IMR-90 (cell line): ENCODE results near the gene GOT2. TPM values are rescaled to one million over a fixed set of nuclear protein-coding genes. Genes with fewer than 3 reads are reported as not detected.

Source experiments
- ATAC-seq: fragments of 200-7000 bp; cut with Tn5 transposase; 2 replicates; pipeline ENCODE4 v1.9.1; 2020; ENCODE audit warnings: low read depth, mild to moderate bottlenecking, moderate library complexity
- BruUV-seq: library from RNA; stranded (reverse); fragments of 400-500 nt; replicated peaks from 2 replicates; lab custom pipeline; 2021; lab: Mats Ljungman, UMichigan
- CTCF ChIA-PET: fragments of 300-600 bp; formaldehyde crosslinking; extraction: SDS; loops from one replicate; lab custom pipeline; 2021; ENCODE audit warnings: antibody characterized with exemption; lab: Yijun Ruan, JAX
- POLR2A ChIA-PET: fragments of 300-600 bp; sonication (Branson Sonifier 250); formaldehyde crosslinking; loops from one replicate; lab custom pipeline; 2022; ENCODE audit warnings: antibody characterized with exemption; ENCODE audit not compliant: unreplicated experiment; lab: Charles Lee
- DNase-seq: peaks from one replicate; pipeline ENCODE4 v3.0.0; 2013
- H2AFZ ChIP-seq: replicated peaks from 2 replicates; pipeline ENCODE3; 2013; ENCODE audit warnings: low read length, mild to moderate bottlenecking; ENCODE audit not compliant: poor library complexity
- H2AK5ac ChIP-seq: 2 replicates; pipeline ENCODE4 v1.6.1; 2013; ENCODE audit warnings: low read depth, low read length, inconsistent platforms
- H2AK9ac ChIP-seq: replicated peaks from 2 replicates; pipeline ENCODE3; 2013; ENCODE audit warnings: mild to moderate bottlenecking, low read depth, low read length, moderate library complexity; ENCODE audit not compliant: poor library complexity
- H2BK120ac ChIP-seq: 2 replicates; pipeline ENCODE4 v1.6.1; 2013; ENCODE audit warnings: low read depth, low read length, inconsistent platforms
- H2BK15ac ChIP-seq: 3 replicates; pipeline ENCODE4 v1.6.1; 2013; ENCODE audit warnings: low read depth, low read length, inconsistent platforms
- H2BK20ac ChIP-seq: 2 replicates; pipeline ENCODE4 v1.6.1; 2013; ENCODE audit warnings: low read depth, mild to moderate bottlenecking, inconsistent platforms, low read length, moderate library complexity
- H2BK5ac ChIP-seq: 2 replicates; pipeline ENCODE4 v1.6.1; 2013; ENCODE audit warnings: mild to moderate bottlenecking, low read depth, low read length, inconsistent platforms; ENCODE audit not compliant: poor library complexity, severe bottlenecking
- H3K14ac ChIP-seq: replicated peaks from 2 replicates; pipeline ENCODE4 v1.6.1; 2013; ENCODE audit warnings: low read depth, low read length, inconsistent platforms
- H3K18ac ChIP-seq: 2 replicates; pipeline ENCODE4 v1.6.1; 2013; ENCODE audit warnings: low read depth, low read length, control low read depth
- H3K23ac ChIP-seq: 2 replicates; pipeline ENCODE4 v1.6.1; 2013; ENCODE audit warnings: low read depth, low read length, inconsistent platforms
- H3K27ac ChIP-seq: 2 replicates; pipeline ENCODE4 v1.5.1; 2013; ENCODE audit warnings: mild to moderate bottlenecking, control low read depth, low read length; ENCODE audit not compliant: insufficient read depth
- H3K27me3 ChIP-seq: 2 replicates; pipeline ENCODE4 v1.6.1; 2013; ENCODE audit warnings: low read length; ENCODE audit not compliant: control insufficient read depth, insufficient read depth
- H3K36me3 ChIP-seq: 2 replicates; pipeline ENCODE4 v1.6.1; 2013; ENCODE audit warnings: low read length, mixed read lengths; ENCODE audit not compliant: control insufficient read depth, insufficient read depth
- H3K4ac ChIP-seq: 2 replicates; pipeline ENCODE4 v1.6.1; 2013; ENCODE audit warnings: low read depth, low read length, inconsistent platforms
- H3K4me1 ChIP-seq: 2 replicates; pipeline ENCODE4 v1.6.1; 2013; ENCODE audit warnings: low read length, mixed read lengths; ENCODE audit not compliant: control insufficient read depth, insufficient read depth
- H3K4me2 ChIP-seq: 2 replicates; pipeline ENCODE4 v1.6.1; 2013; ENCODE audit warnings: low read depth, mild to moderate bottlenecking, control low read depth, low read length, moderate library complexity
- H3K4me3 ChIP-seq: 2 replicates; pipeline ENCODE4 v1.5.1; 2013; ENCODE audit warnings: low read depth, mild to moderate bottlenecking, control low read depth, low read length, moderate library complexity; ENCODE audit not compliant: insufficient read depth
- H3K56ac ChIP-seq: 2 replicates; pipeline ENCODE4 v1.6.1; 2013; ENCODE audit warnings: low read length, inconsistent platforms; ENCODE audit not compliant: insufficient read depth; ENCODE audit errors: extremely low read depth
- H3K79me1 ChIP-seq, 2 experiments: 2 replicates each; pipeline ENCODE4 v1.6.1; 2013; ENCODE audit warnings: low read length in 2 of 2, inconsistent platforms in 1 of 2, low read depth in 1 of 2
- H3K9ac ChIP-seq: 2 replicates; pipeline ENCODE4 v1.6.1; 2013; ENCODE audit warnings: low read depth, low read length, control low read depth
- H3K9me1 ChIP-seq: 2 replicates; pipeline ENCODE4 v1.6.1; 2013; ENCODE audit warnings: low read length, inconsistent platforms; ENCODE audit not compliant: insufficient read depth
- H3K9me3 ChIP-seq: 2 replicates; pipeline ENCODE4 v1.6.1; 2013; ENCODE audit warnings: low read length; ENCODE audit not compliant: control insufficient read depth, insufficient read depth
- H4K20me1 ChIP-seq: 2 replicates; pipeline ENCODE4 v1.6.1; 2013; ENCODE audit warnings: low read length, inconsistent platforms; ENCODE audit not compliant: insufficient read depth
- H4K5ac ChIP-seq: 2 replicates; pipeline ENCODE4 v1.6.1; 2013; ENCODE audit warnings: mild to moderate bottlenecking, low read depth, low read length, control low read depth
- H4K8ac ChIP-seq, 2 experiments: 2 replicates each; pipeline ENCODE4 v1.6.1; 2013; ENCODE audit warnings: low read depth in 2 of 2, low read length in 2 of 2, control low read depth in 1 of 2, inconsistent platforms in 1 of 2
- H4K91ac ChIP-seq: 2 replicates; pipeline ENCODE4 v1.6.1; 2013; ENCODE audit warnings: low read depth, low read length, inconsistent platforms; ENCODE audit not compliant: insufficient read depth
- BHLHE40 ChIP-seq: fragments of 150-350 bp; IDR thresholded peaks from 2 replicates; pipeline ENCODE4 v1.6.1; 2016; ENCODE audit warnings: mild to moderate bottlenecking, low read depth, low read length
- CHD1 ChIP-seq: IDR thresholded peaks from 2 replicates; pipeline ENCODE4 v1.6.1; 2012; ENCODE audit warnings: low read depth, low read length, improper control_type of control experiment
- FOS ChIP-seq: fragments of 150-350 bp; IDR thresholded peaks from 2 replicates; pipeline ENCODE4 v1.6.1; 2016; ENCODE audit warnings: low read depth, low read length
- MAZ ChIP-seq: IDR thresholded peaks from 2 replicates; pipeline ENCODE4 v1.6.1; 2012; ENCODE audit warnings: low read depth, mild to moderate bottlenecking, low read length, improper control_type of control experiment, moderate library complexity, borderline replicate concordance
- MXI1 ChIP-seq: IDR thresholded peaks from 2 replicates; pipeline ENCODE4 v1.6.1; 2012; ENCODE audit warnings: low read depth, mild to moderate bottlenecking, low read length, moderate library complexity, borderline replicate concordance
- NFE2L2 ChIP-seq: fragments of 150-350 bp; IDR thresholded peaks from 2 replicates; pipeline ENCODE4 v1.6.1; 2016; ENCODE audit warnings: low read depth, mild to moderate bottlenecking, low read length
- POLR2A ChIP-seq: IDR thresholded peaks from 2 replicates; pipeline ENCODE4 v1.6.1; 2012; ENCODE audit warnings: mild to moderate bottlenecking, low read depth, low read length
- RAD21 ChIP-seq: IDR thresholded peaks from 2 replicates; pipeline ENCODE4 v1.6.1; 2012; ENCODE audit warnings: low read length, improper control_type of control experiment
- RCOR1 ChIP-seq: IDR thresholded peaks from 2 replicates; pipeline ENCODE4 v1.6.1; 2012; ENCODE audit warnings: mild to moderate bottlenecking, low read length, improper control_type of control experiment; ENCODE audit not compliant: insufficient replicate concordance
- RFX5 ChIP-seq: IDR thresholded peaks from 2 replicates; pipeline ENCODE4 v1.8.0; 2012; ENCODE audit warnings: low read depth, mild to moderate bottlenecking, low read length, moderate library complexity
- SMC3 ChIP-seq: fragments of 150-350 bp; IDR thresholded peaks from 2 replicates; pipeline ENCODE4 v1.6.1; 2016; ENCODE audit warnings: low read depth, mild to moderate bottlenecking, antibody characterized with exemption, low read length, moderate library complexity
- WGBS, 2 experiments: methylation state at CpG; one replicate each; pipeline versions ENCODE4 v1.1.5 to v1.1.7; 2013; ENCODE audit warnings: missing lambda C conversion rate in 2 of 2; ENCODE audit not compliant: insufficient read length in 1 of 2; ENCODE audit errors: extremely low coverage in 2 of 2; 5-methylcytosine and 5-hydroxymethylcytosine counted together
- dilution Hi-C: fragments of 300-500 bp; cut with HindIII; formaldehyde crosslinking; loops from one replicate; pipeline ENCODE4 v1.14.3; 2018; ENCODE audit warnings: low sequenced_read_pairs; ENCODE audit not compliant: unreplicated experiment
- in situ Hi-C: fragments of 300-500 bp; cut with MboI; formaldehyde crosslinking; loops from 3 replicates; pipeline ENCODE4 v1.14.3; 2019; ENCODE audit warnings: low sequenced_read_pairs, inconsistent platforms, mixed read lengths
- intact Hi-C: fragments of 100-400 bp; cut with micrococcal nuclease; formaldehyde crosslinking; loops from 2 replicates; pipeline ENCODE4 v1.10.0; 2022
- polyA plus RNA-seq, 3 experiments: library from polyadenylated mRNA; depleted of rRNA; stranded (reverse); fragments of >200 nt; gene quantifications; 2 replicates each; pipeline ENCODE4 v1.2.3, GENCODE V29; 2012; ENCODE audit warnings: low replicate concordance in 1 of 3
- total RNA-seq: library from RNA; depleted of rRNA; stranded (reverse); fragments of >200 nt; gene quantifications from 2 replicates; pipeline ENCODE4 v1.2.3, GENCODE V29; 2012
- TF ChIP-seq, protein P1 (sequence below): conservative IDR thresholded peaks from 2 replicates; pipeline ENCODE4 v1.5.1; 2012; ENCODE audit warnings: mild to moderate bottlenecking, low read depth, low read length, improper control_type of control experiment
- TF ChIP-seq, protein P2 (sequence below): fragments of 150-350 bp; IDR thresholded peaks from 2 replicates; pipeline ENCODE4 v1.6.1; 2016; ENCODE audit warnings: low read depth, mild to moderate bottlenecking, low read length, moderate library complexity, borderline replicate concordance
- TF ChIP-seq, protein P3 (sequence below): fragments of 150-350 bp; IDR thresholded peaks from 2 replicates; pipeline ENCODE4 v1.6.1; 2017; ENCODE audit warnings: mild to moderate bottlenecking, antibody characterized with exemption, low read length, low read depth

Gene GOT2
- total and polyA plus RNA-seq, 2 of the 4 experiments (the other 2 are of a cell fraction) = 50.2 to 60.2 TPM

DNA sequence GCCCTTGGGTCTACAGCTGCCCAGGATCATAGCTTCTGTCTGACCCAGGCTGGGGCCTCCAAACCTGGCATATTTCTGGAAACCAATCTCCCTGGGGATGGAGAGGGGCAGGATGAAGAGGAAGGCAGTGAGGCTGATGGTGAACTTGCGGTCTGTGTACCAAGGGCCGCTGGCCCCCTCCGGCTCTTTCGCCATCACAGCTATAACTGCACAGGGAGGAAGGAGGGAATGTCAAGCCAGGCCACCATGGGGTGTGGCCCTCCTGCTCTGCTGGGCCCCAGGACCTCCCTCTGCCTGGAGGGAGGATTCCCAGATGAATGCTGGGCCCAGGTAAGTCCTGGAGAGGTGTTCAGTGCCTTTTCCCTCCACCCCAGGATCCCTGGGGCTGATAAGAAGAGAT, 55.8 kb downstream of the GOT2 start:
- POLR2A ChIA-PET = no interaction called here

More for the DNA sequence above, 55.8 kb downstream of the GOT2 start:
- no TSS peak for BruUV-seq
- no peak overlapping the region for H3K4ac ChIP-seq
- no peak overlapping the region for H3K27ac ChIP-seq
- H3K36me3 ChIP-seq = peaks cover 45% of the 10 kb centered on the region
- no peak overlapping the region for H3K18ac ChIP-seq
- H3K9me1 ChIP-seq = peaks cover 6% of the 10 kb centered on the region
- H3K79me1 ChIP-seq = peaks cover 2 to 20% of the 10 kb centered on the region in 2 experiments
- intact Hi-C loops (loop anchor here (1.0 kb wide), 1 partner anchor 78 kb away; no protein-coding TSS in a partner anchor), in situ Hi-C loops (no loop called here), dilution Hi-C loops (no loop called here)
- H3K27me3 ChIP-seq = no peaks in the 10 kb centered on the region
- no peak overlapping the region for H3K14ac ChIP-seq
- CTCF ChIA-PET = interaction anchor here (0.6 to 2.3 kb wide), 2 partner anchors 78 to 342 kb away, joined by 5 to 8 read pairs; no protein-coding TSS in a partner anchor
- no peak for ATAC-seq
- no peak overlapping the region for H2AFZ ChIP-seq
- WGBS, 2 experiments = 100% methylated on average over 2 of the region's 4 CpGs; no CpG with 5 or more reads in 1 of the 2 experiments
- H4K20me1 ChIP-seq = no peaks in the 10 kb centered on the region; the same call in 1 of the 2 replicates
- H2BK20ac ChIP-seq = no peak overlapping the region
- peaks cover 1% of the 10 kb centered on the region; the same call in 1 of the 2 replicates for H3K4me1 ChIP-seq
- H4K5ac ChIP-seq = no peak overlapping the region
- no peak overlapping the region for H4K8ac ChIP-seq
- H2AK9ac ChIP-seq = peak overlapping the region; percentile 24
- no peak overlapping the region for H3K4me2 ChIP-seq
- no peak overlapping the region for H2AK5ac ChIP-seq
- H2BK15ac ChIP-seq = no peak overlapping the region
- no peak overlapping the region for H2BK120ac ChIP-seq
- H3K9me3 ChIP-seq = no peaks in the 10 kb centered on the region
- H3K56ac ChIP-seq = no peak overlapping the region
- H2BK5ac ChIP-seq = no peak overlapping the region
- H3K23ac ChIP-seq = no peak overlapping the region
- no peak overlapping the region for H4K91ac ChIP-seq
- no peak for DNase-seq
- TF ChIP-seq, protein P1, sequence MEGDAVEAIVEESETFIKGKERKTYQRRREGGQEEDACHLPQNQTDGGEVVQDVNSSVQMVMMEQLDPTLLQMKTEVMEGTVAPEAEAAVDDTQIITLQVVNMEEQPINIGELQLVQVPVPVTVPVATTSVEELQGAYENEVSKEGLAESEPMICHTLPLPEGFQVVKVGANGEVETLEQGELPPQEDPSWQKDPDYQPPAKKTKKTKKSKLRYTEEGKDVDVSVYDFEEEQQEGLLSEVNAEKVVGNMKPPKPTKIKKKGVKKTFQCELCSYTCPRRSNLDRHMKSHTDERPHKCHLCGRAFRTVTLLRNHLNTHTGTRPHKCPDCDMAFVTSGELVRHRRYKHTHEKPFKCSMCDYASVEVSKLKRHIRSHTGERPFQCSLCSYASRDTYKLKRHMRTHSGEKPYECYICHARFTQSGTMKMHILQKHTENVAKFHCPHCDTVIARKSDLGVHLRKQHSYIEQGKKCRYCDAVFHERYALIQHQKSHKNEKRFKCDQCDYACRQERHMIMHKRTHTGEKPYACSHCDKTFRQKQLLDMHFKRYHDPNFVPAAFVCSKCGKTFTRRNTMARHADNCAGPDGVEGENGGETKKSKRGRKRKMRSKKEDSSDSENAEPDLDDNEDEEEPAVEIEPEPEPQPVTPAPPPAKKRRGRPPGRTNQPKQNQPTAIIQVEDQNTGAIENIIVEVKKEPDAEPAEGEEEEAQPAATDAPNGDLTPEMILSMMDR = no peak
- TF ChIP-seq RFX5 (no peak), CHD1 (no peak), MAZ (no peak), RAD21 (no peak), POLR2A (no peak), MXI1 (no peak), FOS (no peak), BHLHE40 (no peak), SMC3 (no peak), NFE2L2 (no peak), RCOR1 (no peak)
- TF ChIP-seq, protein P2, sequence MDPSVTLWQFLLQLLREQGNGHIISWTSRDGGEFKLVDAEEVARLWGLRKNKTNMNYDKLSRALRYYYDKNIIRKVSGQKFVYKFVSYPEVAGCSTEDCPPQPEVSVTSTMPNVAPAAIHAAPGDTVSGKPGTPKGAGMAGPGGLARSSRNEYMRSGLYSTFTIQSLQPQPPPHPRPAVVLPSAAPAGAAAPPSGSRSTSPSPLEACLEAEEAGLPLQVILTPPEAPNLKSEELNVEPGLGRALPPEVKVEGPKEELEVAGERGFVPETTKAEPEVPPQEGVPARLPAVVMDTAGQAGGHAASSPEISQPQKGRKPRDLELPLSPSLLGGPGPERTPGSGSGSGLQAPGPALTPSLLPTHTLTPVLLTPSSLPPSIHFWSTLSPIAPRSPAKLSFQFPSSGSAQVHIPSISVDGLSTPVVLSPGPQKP = no peak
- TF ChIP-seq, protein P3, sequence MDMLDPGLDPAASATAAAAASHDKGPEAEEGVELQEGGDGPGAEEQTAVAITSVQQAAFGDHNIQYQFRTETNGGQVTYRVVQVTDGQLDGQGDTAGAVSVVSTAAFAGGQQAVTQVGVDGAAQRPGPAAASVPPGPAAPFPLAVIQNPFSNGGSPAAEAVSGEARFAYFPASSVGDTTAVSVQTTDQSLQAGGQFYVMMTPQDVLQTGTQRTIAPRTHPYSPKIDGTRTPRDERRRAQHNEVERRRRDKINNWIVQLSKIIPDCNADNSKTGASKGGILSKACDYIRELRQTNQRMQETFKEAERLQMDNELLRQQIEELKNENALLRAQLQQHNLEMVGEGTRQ = no peak
- H3K9ac ChIP-seq = no peak overlapping the region
- H3K4me3 ChIP-seq = no peak overlapping the region
